GM20000 (cell line): ENCODE data around the gene ZIC2.
"Not testable (repeated sequence)": the region's sequence is repeated elsewhere in the genome, so short reads cannot be mapped to it uniquely, and the experiment has no call there.

Experiments
- DNase-seq: peaks from one replicate; pipeline ENCODE4 v3.0.0; 2012; ENCODE audit warnings: low spot score
- CTCF ChIP-seq: IDR thresholded peaks from 2 replicates; pipeline ENCODE4 v1.5.1; 2012; ENCODE audit warnings: mild to moderate bottlenecking, control low read depth; ENCODE audit errors: extremely low read depth, missing control alignments

Gene ZIC2

GRCh38 chr13:100029933-100030332, 48.3 kb downstream of the ZIC2 start:
- no peak for TF ChIP-seq CTCF

GRCh38 chr13:100032642-100033041, 51.1 kb downstream of the ZIC2 start:
- not testable (repeated sequence) for DNase-seq

More at GRCh38 chr13:100029933-100030332, 48.3 kb downstream of the ZIC2 start:
- no peak for DNase-seq

- no peak for DNase-seq
- no peak for TF ChIP-seq CTCF
Measured at GRCh38 chr13:100035936-100036335, 54.4 kb downstream of the ZIC2 start.
